Left lung (tissue), 10 donors: ENCODE results near the gene BIRC2. TPM values are rescaled to one million over a fixed set of nuclear protein-coding genes. Genes with fewer than 3 reads are reported as not detected.

Experiments used
- ATAC-seq: fragments of 200-7000 bp; cut with Tn5 transposase; one replicate; pipeline ENCODE4 v1.9.1; 2020; ENCODE audit warnings: moderate library complexity
- DNase-seq, 4 donors: peaks; one replicate each; pipeline ENCODE4 v3.0.0-alpha.2; 2013 to 2020
- H3K27ac ChIP-seq, 2 donors: fragments of 200-600 bp; sonication (generic) in 1 of 2; one replicate each; pipeline versions ENCODE4 v1.5.0 to v1.8.0; 2020 to 2021
- H3K27me3 ChIP-seq, 2 donors: fragments of 200-600 bp; sonication (generic) in 1 of 2; one replicate each; pipeline versions ENCODE4 v1.5.0 to v1.8.0; 2020 to 2021
- H3K36me3 ChIP-seq, 2 donors: fragments of 200-600 bp; sonication (generic) in 1 of 2; one replicate each; pipeline versions ENCODE4 v1.5.0 to v1.8.0; 2020 to 2021
- H3K4me1 ChIP-seq, 2 donors: fragments of 200-600 bp; one replicate each; pipeline ENCODE4 v1.8.0; 2021
- H3K4me3 ChIP-seq, 2 donors: fragments of 200-600 bp; sonication (generic) in 1 of 2; one replicate each; pipeline versions ENCODE4 v1.5.0 to v1.8.0; 2020 to 2021; ENCODE audit warnings: mild to moderate bottlenecking in 1 of 2
- H3K9me3 ChIP-seq, 2 donors: fragments of 200-600 bp; sonication (generic) in 1 of 2; one replicate each; pipeline versions ENCODE4 v1.5.0 to v1.8.0; 2020 to 2021
- intact Hi-C, 2 donors: fragments of 100-400 bp; cut with DNase I; formaldehyde crosslinking; loops; one replicate each; pipeline versions ENCODE4 v1.11.2 to v1.14.2; 2022
- polyA plus RNA-seq, 6 donors: library from polyadenylated mRNA; unstranded; fragments of 120-200 nt; gene quantifications; one replicate each; pipeline ENCODE4 v1.2.1, GENCODE V29; 2013; ENCODE audit not compliant: insufficient read length in 6 of 6
- total RNA-seq, 2 donors: library from RNA; stranded (reverse); fragmentation: NEBNext Ultra II Directional; extraction: Animal tissue kit (Norgen Biotek cat#: 25700); gene quantifications; one replicate each; pipeline ENCODE4 v1.2.1, GENCODE V29; 2021
- TF ChIP-seq, protein P1 (sequence below), 2 donors: fragments of 200-600 bp; sonication (generic) in 1 of 2; IDR thresholded peaks; one replicate each; pipeline versions ENCODE4 v1.5.0 to v1.8.0; 2021; ENCODE audit warnings: antibody characterized with exemption in 2 of 2
- donor health status: DM: no; HTN: yes; CAD: no.
- donor health status: DM: no; HTN: no; CAD: no.

The BIRC2 gene
- total and polyA plus RNA-seq, 8 donors = 37.2 to 81.4 (median 71.0) TPM

- no peaks in the 10 kb centered on the region for H3K27me3 ChIP-seq
- DNase-seq (peak in 1 of 4 donors; percentile 60), ATAC-seq (no peak)
- no peaks in the 10 kb centered on the region for H3K36me3 ChIP-seq
- TF ChIP-seq, protein P1, sequence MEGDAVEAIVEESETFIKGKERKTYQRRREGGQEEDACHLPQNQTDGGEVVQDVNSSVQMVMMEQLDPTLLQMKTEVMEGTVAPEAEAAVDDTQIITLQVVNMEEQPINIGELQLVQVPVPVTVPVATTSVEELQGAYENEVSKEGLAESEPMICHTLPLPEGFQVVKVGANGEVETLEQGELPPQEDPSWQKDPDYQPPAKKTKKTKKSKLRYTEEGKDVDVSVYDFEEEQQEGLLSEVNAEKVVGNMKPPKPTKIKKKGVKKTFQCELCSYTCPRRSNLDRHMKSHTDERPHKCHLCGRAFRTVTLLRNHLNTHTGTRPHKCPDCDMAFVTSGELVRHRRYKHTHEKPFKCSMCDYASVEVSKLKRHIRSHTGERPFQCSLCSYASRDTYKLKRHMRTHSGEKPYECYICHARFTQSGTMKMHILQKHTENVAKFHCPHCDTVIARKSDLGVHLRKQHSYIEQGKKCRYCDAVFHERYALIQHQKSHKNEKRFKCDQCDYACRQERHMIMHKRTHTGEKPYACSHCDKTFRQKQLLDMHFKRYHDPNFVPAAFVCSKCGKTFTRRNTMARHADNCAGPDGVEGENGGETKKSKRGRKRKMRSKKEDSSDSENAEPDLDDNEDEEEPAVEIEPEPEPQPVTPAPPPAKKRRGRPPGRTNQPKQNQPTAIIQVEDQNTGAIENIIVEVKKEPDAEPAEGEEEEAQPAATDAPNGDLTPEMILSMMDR (IDR thresholded peaks at IDR 0.05) = peak in 1 of 2 donors; percentile 8
- H3K27ac ChIP-seq = no peak overlapping the region
- intact Hi-C loops = no loop called here
- H3K4me1 ChIP-seq = peaks cover 10 to 58% of the 10 kb centered on the region in 2 donors
- no peak overlapping the region for H3K4me3 ChIP-seq
- H3K9me3 ChIP-seq = no peaks in the 10 kb centered on the region
These were observed 37.1 kb upstream of the BIRC2 start for GRCh38 chr11:102309621-102310541.

DNA sequence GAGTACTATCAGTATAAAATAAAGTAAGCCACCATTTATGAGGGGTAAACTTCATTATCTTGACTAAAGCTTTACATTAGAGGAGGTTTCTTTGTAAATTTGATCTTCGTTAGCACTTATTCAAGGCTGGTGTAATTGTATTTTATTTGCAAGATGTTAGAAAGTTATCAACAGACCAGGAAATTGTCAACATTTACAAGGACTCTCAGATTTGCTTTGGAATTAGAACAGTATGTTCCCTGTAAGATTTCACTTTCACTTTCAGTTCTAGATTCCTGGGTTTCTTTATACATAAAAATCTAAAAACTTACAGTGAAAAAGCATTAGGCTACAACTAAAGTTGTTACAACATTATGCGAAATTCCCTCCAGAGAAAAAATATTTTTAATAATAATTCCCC, 34.3 kb upstream of the BIRC2 start:
- H3K27me3 ChIP-seq = no peaks in the 10 kb centered on the region
- intact Hi-C loops = no loop called here
- TF ChIP-seq, protein P1 (IDR thresholded peaks at IDR 0.05) = no peak
- no peaks in the 10 kb centered on the region for H3K36me3 ChIP-seq
- H3K4me1 ChIP-seq = peaks cover 9 to 56% of the 10 kb centered on the region in 2 donors
- peak overlapping the region in 1 of 2 donors; percentile 0 for H3K4me3 ChIP-seq
- peak overlapping the region; percentile 64 to 84 for H3K27ac ChIP-seq
- peak; percentile 9 for ATAC-seq
- no peak for DNase-seq
- H3K9me3 ChIP-seq = no peaks in the 10 kb centered on the region

DNA sequence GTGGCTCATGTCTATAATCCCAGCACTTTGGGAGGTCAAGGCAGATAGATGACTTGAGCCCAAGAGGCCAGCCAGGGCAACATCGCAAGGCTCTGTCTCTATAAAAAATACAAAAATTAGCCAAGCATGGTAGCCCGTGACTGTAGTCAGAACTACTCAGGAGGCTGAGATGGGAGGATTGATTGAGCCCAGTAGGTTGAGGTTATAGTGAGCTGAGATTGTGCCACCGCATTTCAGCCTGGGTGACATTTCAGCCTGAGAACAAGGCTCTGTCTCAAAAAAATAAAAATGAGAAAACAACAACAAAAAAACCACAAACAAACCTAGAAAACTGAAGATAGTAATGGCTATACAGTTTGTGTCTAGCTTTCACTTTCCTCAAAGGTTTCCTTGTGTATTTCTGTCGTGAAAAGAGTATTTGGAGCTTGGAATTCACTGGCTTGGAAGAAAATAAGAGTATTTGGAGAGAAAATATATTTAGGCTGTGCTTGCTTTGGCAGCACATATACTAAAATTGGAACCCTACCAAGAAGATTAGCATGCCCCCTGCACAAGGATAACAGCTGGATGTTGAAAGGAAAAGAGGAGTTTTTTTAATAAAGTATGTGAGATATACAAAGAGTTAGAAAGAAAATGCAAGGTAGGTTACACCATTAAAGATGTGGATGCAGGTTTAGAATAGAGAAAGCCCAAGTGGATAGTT, 33.6 kb upstream of the BIRC2 start:
- Histone ChIP-seq H3K36me3 (no peaks in the 10 kb centered on the region), H3K27me3 (no peaks in the 10 kb centered on the region), H3K27ac (peak overlapping the region; percentile 64 to 84), H3K4me1 (peaks cover 9 to 60% of the 10 kb centered on the region in 2 donors), H3K9me3 (no peaks in the 10 kb centered on the region), H3K4me3 (peak overlapping the region in 1 of 2 donors; percentile 0)
- ATAC-seq = no peak
- intact Hi-C loops = no loop called here
- TF ChIP-seq, protein P1 (IDR thresholded peaks at IDR 0.05) = no peak
- peak in 1 of 4 donors; percentile 49 for DNase-seq

DNA sequence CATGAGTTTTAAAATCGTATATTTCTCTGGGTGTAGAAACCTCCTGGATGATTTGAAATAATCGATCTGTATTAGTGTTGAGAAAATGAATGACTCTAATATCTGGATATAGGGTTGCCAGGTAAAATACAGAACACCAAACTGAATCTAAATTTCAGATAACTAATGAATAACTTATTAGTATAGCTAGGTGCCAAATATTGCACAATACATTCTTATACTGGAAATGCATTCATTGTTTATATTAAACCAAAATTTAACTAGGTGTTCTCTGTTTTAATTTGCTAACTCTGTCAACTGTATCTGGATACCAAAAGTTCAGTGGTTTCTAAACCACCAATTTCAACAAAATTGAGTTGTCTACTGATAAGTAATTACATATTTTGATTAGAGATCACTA, 32.2 kb upstream of the BIRC2 start:
- Histone ChIP-seq H3K27me3 (no peaks in the 10 kb centered on the region), H3K27ac (no peak overlapping the region), H3K4me1 (peaks cover 9 to 74% of the 10 kb centered on the region in 2 donors), H3K4me3 (no peak overlapping the region), H3K36me3 (no peaks in the 10 kb centered on the region), H3K9me3 (no peaks in the 10 kb centered on the region)
- TF ChIP-seq, protein P1 (IDR thresholded peaks at IDR 0.05) = no peak
- no peak for DNase-seq
- no peak for ATAC-seq
- intact Hi-C loops = no loop called here
